Astrocyte (in vitro differentiated cells and primary cell): ENCODE data around the gene PCDHGB4. TPM values are rescaled to one million over a fixed set of nuclear protein-coding genes. Genes with fewer than 3 reads are reported as not detected.

Experiments
- DNase-seq: peaks from one replicate; pipeline ENCODE4 v3.0.0-alpha.2; 2010; ENCODE audit warnings: low read depth
- FAIRE-seq: peaks from 2 replicates; lab custom pipeline; 2011; peaks lifted over from hg19 to GRCh38; lab: Jason Lieb, UNC
- H2AFZ ChIP-seq: 2 replicates; pipeline ENCODE4 v1.6.0; 2012; ENCODE audit warnings: low read depth, low read length, inconsistent platforms
- H3K27ac ChIP-seq: 2 replicates; pipeline ENCODE4 v1.5.1; 2011; ENCODE audit warnings: low read depth, low read length, inconsistent platforms
- H3K27me3 ChIP-seq: 2 replicates; pipeline ENCODE4 v1.6.0; 2011; ENCODE audit warnings: low read length, inconsistent platforms; ENCODE audit not compliant: insufficient read depth
- H3K36me3 ChIP-seq: 2 replicates; pipeline ENCODE4 v1.5.1; 2011; ENCODE audit warnings: low read length, inconsistent platforms; ENCODE audit not compliant: insufficient read depth
- H3K4me1 ChIP-seq: 2 replicates; pipeline ENCODE4 v1.5.1; 2011; ENCODE audit warnings: low read length, inconsistent platforms; ENCODE audit not compliant: insufficient read depth
- H3K4me2 ChIP-seq: 2 replicates; pipeline ENCODE4 v1.6.0; 2012; ENCODE audit warnings: low read length, inconsistent platforms
- H3K4me3 ChIP-seq: 2 replicates; pipeline ENCODE4 v1.5.1; 2011; ENCODE audit warnings: low read depth, mild to moderate bottlenecking, low read length, inconsistent platforms; ENCODE audit not compliant: insufficient read depth
- H3K79me2 ChIP-seq: 2 replicates; pipeline ENCODE4 v1.6.0; 2012; ENCODE audit warnings: mild to moderate bottlenecking, low read length, inconsistent platforms; ENCODE audit not compliant: insufficient read depth
- H3K9ac ChIP-seq: 2 replicates; pipeline ENCODE4 v1.6.0; 2012; ENCODE audit warnings: mild to moderate bottlenecking, low read length, inconsistent platforms
- H3K9me3 ChIP-seq: 2 replicates; pipeline ENCODE4 v1.5.1; 2012; ENCODE audit warnings: low read depth, mild to moderate bottlenecking, low read length, inconsistent platforms; ENCODE audit not compliant: insufficient read depth
- H4K20me1 ChIP-seq: 2 replicates; pipeline ENCODE4 v1.6.0; 2012; ENCODE audit warnings: low read length, inconsistent platforms; ENCODE audit not compliant: insufficient read depth
- H3K27ac Mint-ChIP-seq: one replicate; pipeline ENCODE4 v1.8.0; 2021; ENCODE audit warnings: mild to moderate bottlenecking, mixed read lengths; ENCODE audit not compliant: unreplicated experiment
- H3K27me3 Mint-ChIP-seq: one replicate; pipeline ENCODE4 v1.8.0; 2021; ENCODE audit warnings: low read depth, mixed read lengths; ENCODE audit not compliant: unreplicated experiment
- H3K36me3 Mint-ChIP-seq: one replicate; pipeline ENCODE4 v1.8.0; 2021; ENCODE audit warnings: low read depth, mixed read lengths; ENCODE audit not compliant: unreplicated experiment
- H3K4me1 Mint-ChIP-seq: one replicate; pipeline ENCODE4 v1.8.0; 2021; ENCODE audit warnings: low read depth, mixed read lengths; ENCODE audit not compliant: unreplicated experiment
- H3K4me3 Mint-ChIP-seq: one replicate; pipeline ENCODE4 v1.8.0; 2021; ENCODE audit warnings: mild to moderate bottlenecking, moderate library complexity, mixed read lengths; ENCODE audit not compliant: unreplicated experiment
- H3K9me3 Mint-ChIP-seq: one replicate; pipeline ENCODE4 v1.8.0; 2021; ENCODE audit warnings: mild to moderate bottlenecking, mixed read lengths; ENCODE audit not compliant: unreplicated experiment
- CTCF ChIP-seq: IDR thresholded peaks from 2 replicates; pipeline ENCODE4 v1.5.1; 2011; ENCODE audit warnings: low read depth, mild to moderate bottlenecking, inconsistent platforms, low read length, moderate library complexity; ENCODE audit not compliant: insufficient read depth
- EZH2 ChIP-seq: IDR thresholded peaks from 2 replicates; pipeline ENCODE4 v1.6.1; 2012; ENCODE audit warnings: mild to moderate bottlenecking, low read length, inconsistent platforms; ENCODE audit not compliant: insufficient read depth
- total RNA-seq: library from RNA; stranded (reverse); gene quantifications from 2 replicates; pipeline ENCODE4 v1.2.1, GENCODE V29; 2021

Gene PCDHGB4
- total RNA-seq, 1 donor from 2014 or later, result 13.6 TPM

GRCh38 chr5:141402553-141403243 lies 15.2 kb downstream of the PCDHGB4 start, which contains the start of gene PCDHGA9:
TSS of gene PCDHGA9 (plus strand) at chr5:141402778. CDS start at chr5:141402953, 175 bp downstream.
- TF ChIP-seq CTCF (peak; percentile 32), EZH2 (no peak)
- H3K27ac Mint-ChIP-seq, result no peak within 1 kb of the TSS
- Histone ChIP-seq H3K4me1 (no peaks in the 10 kb centered on the region), H4K20me1 (no peaks in the 10 kb centered on the region), H3K4me2 (peak within 1 kb of the TSS; percentile 75), H3K79me2 (peaks cover 9% of the 10 kb centered on the region), H3K4me3 (peak within 1 kb of the TSS; percentile 41), H3K27me3 (no peaks in the 10 kb centered on the region), H2AFZ (peak within 1 kb of the TSS; percentile 13), H3K9ac (peak within 1 kb of the TSS; percentile 2), H3K27ac (no peak within 1 kb of the TSS), H3K36me3 (no peaks in the 10 kb centered on the region), H3K9me3 (peaks cover 46% of the 10 kb centered on the region)
- DNase-seq (no peak), FAIRE-seq (no peak)
- H3K9me3 Mint-ChIP-seq, result peaks cover 18% of the 10 kb centered on the region
- H3K4me1 Mint-ChIP-seq, result no peaks in the 10 kb centered on the region
- H3K4me3 Mint-ChIP-seq, result no peak within 1 kb of the TSS
- H3K27me3 Mint-ChIP-seq, result no peaks in the 10 kb centered on the region
- peaks cover 15% of the 10 kb centered on the region for H3K36me3 Mint-ChIP-seq

DNA sequence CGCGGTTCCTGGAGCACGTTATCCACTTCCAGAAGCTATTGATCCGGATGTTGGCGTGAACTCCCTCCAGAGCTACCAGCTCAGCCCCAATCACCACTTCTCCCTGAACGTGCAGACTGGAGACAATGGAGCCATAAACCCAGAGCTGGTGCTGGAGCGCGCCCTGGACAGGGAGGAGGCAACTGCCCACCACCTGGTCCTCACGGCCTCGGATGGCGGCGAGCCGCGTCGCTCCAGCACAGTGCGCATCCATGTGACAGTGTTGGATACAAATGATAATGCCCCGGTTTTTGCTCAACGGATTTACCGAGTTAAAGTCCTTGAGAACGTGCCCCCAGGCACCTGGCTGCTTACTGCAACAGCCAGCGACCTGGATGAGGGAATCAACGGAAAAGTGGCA lies 15.9 kb downstream of the PCDHGB4 start:
- Histone ChIP-seq H3K27me3 (no peaks in the 10 kb centered on the region), H3K27ac (no peak overlapping the region), H2AFZ (peak overlapping the region; percentile 13), H3K9me3 (peaks cover 50% of the 10 kb centered on the region), H3K4me2 (peak overlapping the region; percentile 75), H3K4me1 (no peaks in the 10 kb centered on the region), H3K36me3 (no peaks in the 10 kb centered on the region), H3K4me3 (no peak overlapping the region), H4K20me1 (no peaks in the 10 kb centered on the region), H3K79me2 (peaks cover 9% of the 10 kb centered on the region), H3K9ac (no peak overlapping the region)
- FAIRE-seq (no peak), DNase-seq (no peak)
- H3K27me3 Mint-ChIP-seq, result no peaks in the 10 kb centered on the region
- H3K36me3 Mint-ChIP-seq, result peaks cover 15% of the 10 kb centered on the region
- H3K27ac Mint-ChIP-seq, result no peak overlapping the region
- peaks cover 20% of the 10 kb centered on the region for H3K9me3 Mint-ChIP-seq
- no peak overlapping the region for H3K4me3 Mint-ChIP-seq
- TF ChIP-seq EZH2 (no peak), CTCF (no peak)
- no peaks in the 10 kb centered on the region for H3K4me1 Mint-ChIP-seq
